Omental fat pad (tissue), 4 donors: Measurements from ENCODE around the gene SPIRE1. TPM values are rescaled to one million over a fixed set of nuclear protein-coding genes. Genes with fewer than 3 reads are reported as not detected.

Experiments
- ATAC-seq: fragments of 150-250 bp; one replicate; pipeline ENCODE4 v1.9.1; 2016; ENCODE audit warnings: mild to moderate bottlenecking, moderate library complexity; ENCODE audit not compliant: low FRiP score
- DNase-seq: peaks from one replicate; pipeline ENCODE4 v3.0.0-alpha.2; 2019; ENCODE audit warnings: low spot score
- CTCF ChIP-seq, 3 donors: fragments of 450-650 bp; IDR thresholded peaks; one replicate each; pipeline ENCODE4 v1.5.1; 2016 to 2017; ENCODE audit warnings: antibody characterized with exemption in 3 of 3, mild to moderate bottlenecking in 3 of 3, moderate library complexity in 2 of 3
- total RNA-seq, 4 donors: library from RNA; depleted of rRNA; stranded (reverse); fragments of >200 nt; gene quantifications; one replicate each; pipeline ENCODE4 v1.1.0, GENCODE V29; 2016

Gene SPIRE1
- total RNA-seq, 4 donors from 2014 or later, result 16.8 to 29.2 (median 24.8) TPM

GRCh38 chr18:12463191-12463590 lies 194.7 kb downstream of the SPIRE1 start:
- no peak for DNase-seq
- ATAC-seq, result no peak
- TF ChIP-seq CTCF (IDR thresholded peaks at IDR 0.05), result no peak

- no peak for DNase-seq
- no peak for ATAC-seq
- no peak for TF ChIP-seq CTCF (IDR thresholded peaks at IDR 0.05)
Observed at GRCh38 chr18:12462242-12462641, 195.7 kb downstream of the SPIRE1 start.

DNA sequence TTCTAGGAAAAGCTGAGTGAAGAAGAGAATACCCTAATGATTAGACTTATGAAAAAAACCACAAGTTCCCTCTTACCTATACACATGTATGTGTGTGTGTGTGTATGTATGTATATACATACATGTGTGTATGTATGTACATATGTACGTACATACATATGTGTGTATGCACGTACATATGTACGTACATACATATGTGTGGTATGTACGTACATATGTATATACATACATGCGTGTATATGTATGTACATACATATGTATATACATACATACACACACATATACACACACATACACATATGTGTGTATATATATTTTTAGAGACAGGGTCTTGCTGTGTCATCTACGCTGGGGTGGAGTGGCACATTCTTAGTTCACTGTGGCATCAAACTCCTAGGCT lies 196.6 kb downstream of the SPIRE1 start:
- TF ChIP-seq CTCF (IDR thresholded peaks at IDR 0.05), result no peak
- no peak for ATAC-seq
- no peak for DNase-seq

DNA sequence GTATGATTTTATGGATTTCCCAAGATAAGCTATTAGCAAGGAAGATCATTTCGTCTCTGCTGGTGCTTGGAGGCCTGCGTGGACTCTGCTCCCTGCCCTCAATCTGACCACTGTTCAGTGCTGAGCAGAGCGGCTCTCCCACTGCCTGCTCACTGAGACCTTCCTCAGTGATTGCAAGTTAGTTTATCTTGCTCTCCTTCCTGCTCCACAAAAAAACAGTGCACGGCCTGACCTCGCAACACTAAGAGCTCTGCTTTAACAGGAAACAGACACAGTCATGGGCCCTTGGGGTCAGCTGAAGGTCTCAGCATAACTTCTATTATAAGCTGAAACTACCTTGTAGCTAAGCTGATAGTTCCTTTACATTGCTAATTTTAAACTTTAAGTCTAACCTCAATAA lies 197.0 kb downstream of the SPIRE1 start:
- ATAC-seq (no peak), DNase-seq (no peak)
- no peak for TF ChIP-seq CTCF (IDR thresholded peaks at IDR 0.05)

DNA sequence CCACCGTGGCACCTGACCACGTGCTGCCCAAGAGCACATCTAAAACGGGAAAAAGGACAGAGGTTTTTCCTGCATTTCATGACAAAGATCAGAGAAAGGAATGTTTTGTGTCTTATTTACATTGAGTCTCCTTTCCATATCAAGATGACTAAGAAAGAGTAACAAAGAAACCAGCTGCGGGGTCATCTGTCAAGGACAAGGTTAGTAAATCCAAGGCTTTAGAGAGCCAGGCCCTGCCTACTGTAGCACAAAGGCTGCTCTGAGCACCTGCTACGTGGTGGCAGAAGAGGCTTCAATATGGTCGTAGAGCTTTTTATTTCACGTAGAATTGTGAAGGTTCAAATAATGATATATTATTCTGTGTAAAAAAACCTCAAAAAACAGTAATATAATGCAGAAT lies 199.1 kb downstream of the SPIRE1 start:
- no peak for ATAC-seq
- TF ChIP-seq CTCF (IDR thresholded peaks at IDR 0.05), result no peak
- DNase-seq, result no peak

GRCh38 chr18:12456441-12456840 lies 201.5 kb downstream of the SPIRE1 start:
- ATAC-seq, result no peak
- no peak for DNase-seq
- no peak for TF ChIP-seq CTCF (IDR thresholded peaks at IDR 0.05)

DNA sequence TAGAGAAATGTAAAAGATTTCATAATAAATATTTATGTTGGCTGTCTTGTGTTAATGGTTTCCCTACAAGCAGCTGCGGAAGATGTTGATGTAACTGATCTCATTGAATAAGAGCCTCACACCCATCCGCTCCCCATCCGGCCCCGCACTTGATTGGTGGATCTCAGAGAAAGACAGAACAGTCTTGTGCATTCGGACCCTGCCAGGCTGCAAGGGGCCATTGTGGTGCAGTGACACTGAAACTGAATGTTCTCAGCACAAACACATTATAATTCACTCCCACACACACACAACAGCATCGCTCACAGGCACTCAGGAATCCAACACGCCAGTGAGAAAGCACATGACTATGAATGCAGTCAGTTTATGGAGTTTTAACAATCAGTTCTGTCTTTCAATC lies 202.4 kb downstream of the SPIRE1 start:
- no peak for TF ChIP-seq CTCF (IDR thresholded peaks at IDR 0.05)
- DNase-seq (no peak), ATAC-seq (no peak)
